Measurements from ENCODE around the gene CFDP1.

CFDP1 gene

DNA sequence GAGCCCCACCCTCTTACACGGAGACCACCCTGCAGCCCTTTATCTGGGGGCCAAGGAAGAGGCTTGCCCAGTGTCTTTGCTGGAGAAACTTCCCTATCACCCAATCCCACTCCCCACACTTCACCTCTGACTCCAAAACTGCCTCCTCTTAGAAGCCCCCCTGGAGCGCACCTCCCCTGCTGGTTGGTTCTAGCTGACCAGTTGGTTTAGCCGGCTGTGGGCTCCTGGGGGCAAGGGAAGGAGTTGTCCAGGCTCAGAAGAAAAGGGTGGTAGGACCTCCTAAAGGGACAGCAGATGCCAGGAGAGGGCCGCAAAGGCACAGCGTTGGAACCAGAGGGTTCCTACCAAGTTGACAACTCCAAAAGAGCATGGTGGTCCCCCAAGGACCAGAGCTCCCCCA is 183.9 kb downstream of the CFDP1 start:
- Histone ChIP-seq H3K4me3 (replicated peaks; ENCODE audit: insufficient read depth, low read length) (no peak overlapping the region), H3K27me3 (ENCODE audit: insufficient read depth, poor library complexity, severe bottlenecking) (peaks cover 67% of the 10 kb centered on the region), H3K27ac (replicated peaks) (no peak overlapping the region)
- TF ChIP-seq, protein P1, sequence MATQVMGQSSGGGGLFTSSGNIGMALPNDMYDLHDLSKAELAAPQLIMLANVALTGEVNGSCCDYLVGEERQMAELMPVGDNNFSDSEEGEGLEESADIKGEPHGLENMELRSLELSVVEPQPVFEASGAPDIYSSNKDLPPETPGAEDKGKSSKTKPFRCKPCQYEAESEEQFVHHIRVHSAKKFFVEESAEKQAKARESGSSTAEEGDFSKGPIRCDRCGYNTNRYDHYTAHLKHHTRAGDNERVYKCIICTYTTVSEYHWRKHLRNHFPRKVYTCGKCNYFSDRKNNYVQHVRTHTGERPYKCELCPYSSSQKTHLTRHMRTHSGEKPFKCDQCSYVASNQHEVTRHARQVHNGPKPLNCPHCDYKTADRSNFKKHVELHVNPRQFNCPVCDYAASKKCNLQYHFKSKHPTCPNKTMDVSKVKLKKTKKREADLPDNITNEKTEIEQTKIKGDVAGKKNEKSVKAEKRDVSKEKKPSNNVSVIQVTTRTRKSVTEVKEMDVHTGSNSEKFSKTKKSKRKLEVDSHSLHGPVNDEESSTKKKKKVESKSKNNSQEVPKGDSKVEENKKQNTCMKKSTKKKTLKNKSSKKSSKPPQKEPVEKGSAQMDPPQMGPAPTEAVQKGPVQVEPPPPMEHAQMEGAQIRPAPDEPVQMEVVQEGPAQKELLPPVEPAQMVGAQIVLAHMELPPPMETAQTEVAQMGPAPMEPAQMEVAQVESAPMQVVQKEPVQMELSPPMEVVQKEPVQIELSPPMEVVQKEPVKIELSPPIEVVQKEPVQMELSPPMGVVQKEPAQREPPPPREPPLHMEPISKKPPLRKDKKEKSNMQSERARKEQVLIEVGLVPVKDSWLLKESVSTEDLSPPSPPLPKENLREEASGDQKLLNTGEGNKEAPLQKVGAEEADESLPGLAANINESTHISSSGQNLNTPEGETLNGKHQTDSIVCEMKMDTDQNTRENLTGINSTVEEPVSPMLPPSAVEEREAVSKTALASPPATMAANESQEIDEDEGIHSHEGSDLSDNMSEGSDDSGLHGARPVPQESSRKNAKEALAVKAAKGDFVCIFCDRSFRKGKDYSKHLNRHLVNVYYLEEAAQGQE (IDR thresholded peaks at IDR 0.05; ENCODE audit: insufficient replicate concordance, low read depth): no peak
- TF ChIP-seq POLR2AphosphoS5 (IDR thresholded peaks at IDR 0.05; ENCODE audit: low read depth) (no peak), SPI1 (IDR thresholded peaks at IDR 0.05; ENCODE audit: borderline replicate concordance, low read depth) (no peak), GABPA (IDR thresholded peaks at IDR 0.05; ENCODE audit: low read depth) (no peak)
- TF ChIP-seq, protein P2, sequence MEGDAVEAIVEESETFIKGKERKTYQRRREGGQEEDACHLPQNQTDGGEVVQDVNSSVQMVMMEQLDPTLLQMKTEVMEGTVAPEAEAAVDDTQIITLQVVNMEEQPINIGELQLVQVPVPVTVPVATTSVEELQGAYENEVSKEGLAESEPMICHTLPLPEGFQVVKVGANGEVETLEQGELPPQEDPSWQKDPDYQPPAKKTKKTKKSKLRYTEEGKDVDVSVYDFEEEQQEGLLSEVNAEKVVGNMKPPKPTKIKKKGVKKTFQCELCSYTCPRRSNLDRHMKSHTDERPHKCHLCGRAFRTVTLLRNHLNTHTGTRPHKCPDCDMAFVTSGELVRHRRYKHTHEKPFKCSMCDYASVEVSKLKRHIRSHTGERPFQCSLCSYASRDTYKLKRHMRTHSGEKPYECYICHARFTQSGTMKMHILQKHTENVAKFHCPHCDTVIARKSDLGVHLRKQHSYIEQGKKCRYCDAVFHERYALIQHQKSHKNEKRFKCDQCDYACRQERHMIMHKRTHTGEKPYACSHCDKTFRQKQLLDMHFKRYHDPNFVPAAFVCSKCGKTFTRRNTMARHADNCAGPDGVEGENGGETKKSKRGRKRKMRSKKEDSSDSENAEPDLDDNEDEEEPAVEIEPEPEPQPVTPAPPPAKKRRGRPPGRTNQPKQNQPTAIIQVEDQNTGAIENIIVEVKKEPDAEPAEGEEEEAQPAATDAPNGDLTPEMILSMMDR (IDR thresholded peaks at IDR 0.05; ENCODE audit: insufficient read depth, low read length): no peak
- no peak for DNase-seq (ENCODE audit: low read depth in 1 of 2, low spot score in 1 of 2)

DNA sequence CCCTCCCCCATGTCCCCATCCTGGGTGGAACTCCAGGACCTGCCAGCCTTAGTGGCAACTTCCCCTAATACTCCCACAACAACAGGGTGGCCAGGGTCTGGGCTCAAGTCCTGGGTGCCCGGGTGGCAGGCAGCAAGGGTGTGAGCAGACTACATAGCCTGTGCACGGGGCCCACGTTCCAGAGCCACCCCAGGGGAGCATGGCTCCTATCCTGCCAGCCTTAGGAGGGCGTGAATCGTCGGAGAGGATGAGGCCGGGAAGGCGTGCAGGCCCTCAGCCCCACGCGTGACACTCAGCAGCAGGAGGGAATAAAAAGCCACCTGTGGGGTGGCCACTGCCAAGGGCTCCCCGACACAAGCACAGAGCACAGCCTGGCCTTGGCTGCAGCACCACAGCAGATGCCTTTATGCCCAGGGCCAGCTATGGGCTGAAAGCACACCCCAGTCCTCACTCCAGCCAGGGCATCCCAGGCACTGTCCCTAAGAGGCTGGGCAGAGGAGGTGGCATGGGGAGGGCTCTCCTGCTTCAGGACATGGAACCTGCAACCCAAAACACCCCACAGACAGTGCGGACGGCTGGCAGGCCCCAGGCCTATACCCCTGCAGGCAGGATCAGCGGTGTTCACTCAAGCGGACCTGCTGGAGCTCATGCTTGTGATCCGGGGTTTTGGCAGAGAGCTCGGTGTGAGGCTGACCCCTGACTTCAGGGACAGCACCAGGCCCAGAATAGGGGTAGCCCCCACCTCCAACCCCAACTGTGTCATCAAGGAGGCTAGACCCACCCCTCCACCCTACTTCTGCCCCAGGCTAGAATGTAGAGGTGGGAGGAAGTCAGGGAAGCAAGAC is 184.5 kb downstream of the CFDP1 start:
- DNase-seq (ENCODE audit: low read depth in 1 of 2, low spot score in 1 of 2): no peak
- peaks cover 60% of the 10 kb centered on the region for H3K27me3 ChIP-seq (ENCODE audit: insufficient read depth, poor library complexity, severe bottlenecking)

GRCh38 chr16:75248142-75248535 is 185.2 kb downstream of the CFDP1 start:
- Histone ChIP-seq H3K27me3 (ENCODE audit: insufficient read depth, poor library complexity, severe bottlenecking) (peaks cover 54% of the 10 kb centered on the region), H3K27ac (replicated peaks) (no peak overlapping the region), H3K4me3 (replicated peaks; ENCODE audit: insufficient read depth, low read length) (no peak overlapping the region)
- no peak for DNase-seq (ENCODE audit: low read depth in 1 of 2, low spot score in 1 of 2)
- TF ChIP-seq POLR2AphosphoS5 (IDR thresholded peaks at IDR 0.05; ENCODE audit: low read depth) (no peak), SPI1 (IDR thresholded peaks at IDR 0.05; ENCODE audit: borderline replicate concordance, low read depth) (no peak), GABPA (IDR thresholded peaks at IDR 0.05; ENCODE audit: low read depth) (no peak)
- TF ChIP-seq, protein P2 (IDR thresholded peaks at IDR 0.05; ENCODE audit: insufficient read depth, low read length): no peak
- TF ChIP-seq, protein P1 (IDR thresholded peaks at IDR 0.05; ENCODE audit: insufficient replicate concordance, low read depth): no peak

More for the DNA sequence above, 184.5 kb downstream of the CFDP1 start:
- Histone ChIP-seq H3K4me3 (replicated peaks; ENCODE audit: insufficient read depth, low read length) (no peak overlapping the region), H3K27ac (replicated peaks) (no peak overlapping the region)
- TF ChIP-seq, protein P2 (IDR thresholded peaks at IDR 0.05; ENCODE audit: insufficient read depth, low read length): no peak
- TF ChIP-seq GABPA (IDR thresholded peaks at IDR 0.05; ENCODE audit: low read depth) (no peak), SPI1 (IDR thresholded peaks at IDR 0.05; ENCODE audit: borderline replicate concordance, low read depth) (no peak), POLR2AphosphoS5 (IDR thresholded peaks at IDR 0.05; ENCODE audit: low read depth) (no peak)
- TF ChIP-seq, protein P1 (IDR thresholded peaks at IDR 0.05; ENCODE audit: insufficient replicate concordance, low read depth): no peak
